DMS114 treated with DMSO at 0.1 percent for 48 hours (cell line): ENCODE data around the gene KMT2B.
A peak's percentile ranks its signal among the peaks of the same experiment; 100 is the strongest.
"Not testable (repeated sequence)": the region's sequence is repeated elsewhere in the genome, so short reads cannot be mapped to it uniquely, and the experiment has no call there.

Experiments
- DNase-seq: peaks from one replicate; lab custom pipeline; 2025; ENCODE audit not compliant: unreplicated experiment; lab: John Stamatoyannopoulos, UW

Gene KMT2B, protein sequence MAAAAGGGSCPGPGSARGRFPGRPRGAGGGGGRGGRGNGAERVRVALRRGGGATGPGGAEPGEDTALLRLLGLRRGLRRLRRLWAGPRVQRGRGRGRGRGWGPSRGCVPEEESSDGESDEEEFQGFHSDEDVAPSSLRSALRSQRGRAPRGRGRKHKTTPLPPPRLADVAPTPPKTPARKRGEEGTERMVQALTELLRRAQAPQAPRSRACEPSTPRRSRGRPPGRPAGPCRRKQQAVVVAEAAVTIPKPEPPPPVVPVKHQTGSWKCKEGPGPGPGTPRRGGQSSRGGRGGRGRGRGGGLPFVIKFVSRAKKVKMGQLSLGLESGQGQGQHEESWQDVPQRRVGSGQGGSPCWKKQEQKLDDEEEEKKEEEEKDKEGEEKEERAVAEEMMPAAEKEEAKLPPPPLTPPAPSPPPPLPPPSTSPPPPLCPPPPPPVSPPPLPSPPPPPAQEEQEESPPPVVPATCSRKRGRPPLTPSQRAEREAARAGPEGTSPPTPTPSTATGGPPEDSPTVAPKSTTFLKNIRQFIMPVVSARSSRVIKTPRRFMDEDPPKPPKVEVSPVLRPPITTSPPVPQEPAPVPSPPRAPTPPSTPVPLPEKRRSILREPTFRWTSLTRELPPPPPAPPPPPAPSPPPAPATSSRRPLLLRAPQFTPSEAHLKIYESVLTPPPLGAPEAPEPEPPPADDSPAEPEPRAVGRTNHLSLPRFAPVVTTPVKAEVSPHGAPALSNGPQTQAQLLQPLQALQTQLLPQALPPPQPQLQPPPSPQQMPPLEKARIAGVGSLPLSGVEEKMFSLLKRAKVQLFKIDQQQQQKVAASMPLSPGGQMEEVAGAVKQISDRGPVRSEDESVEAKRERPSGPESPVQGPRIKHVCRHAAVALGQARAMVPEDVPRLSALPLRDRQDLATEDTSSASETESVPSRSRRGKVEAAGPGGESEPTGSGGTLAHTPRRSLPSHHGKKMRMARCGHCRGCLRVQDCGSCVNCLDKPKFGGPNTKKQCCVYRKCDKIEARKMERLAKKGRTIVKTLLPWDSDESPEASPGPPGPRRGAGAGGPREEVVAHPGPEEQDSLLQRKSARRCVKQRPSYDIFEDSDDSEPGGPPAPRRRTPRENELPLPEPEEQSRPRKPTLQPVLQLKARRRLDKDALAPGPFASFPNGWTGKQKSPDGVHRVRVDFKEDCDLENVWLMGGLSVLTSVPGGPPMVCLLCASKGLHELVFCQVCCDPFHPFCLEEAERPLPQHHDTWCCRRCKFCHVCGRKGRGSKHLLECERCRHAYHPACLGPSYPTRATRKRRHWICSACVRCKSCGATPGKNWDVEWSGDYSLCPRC (N-terminal part only)

DNA sequence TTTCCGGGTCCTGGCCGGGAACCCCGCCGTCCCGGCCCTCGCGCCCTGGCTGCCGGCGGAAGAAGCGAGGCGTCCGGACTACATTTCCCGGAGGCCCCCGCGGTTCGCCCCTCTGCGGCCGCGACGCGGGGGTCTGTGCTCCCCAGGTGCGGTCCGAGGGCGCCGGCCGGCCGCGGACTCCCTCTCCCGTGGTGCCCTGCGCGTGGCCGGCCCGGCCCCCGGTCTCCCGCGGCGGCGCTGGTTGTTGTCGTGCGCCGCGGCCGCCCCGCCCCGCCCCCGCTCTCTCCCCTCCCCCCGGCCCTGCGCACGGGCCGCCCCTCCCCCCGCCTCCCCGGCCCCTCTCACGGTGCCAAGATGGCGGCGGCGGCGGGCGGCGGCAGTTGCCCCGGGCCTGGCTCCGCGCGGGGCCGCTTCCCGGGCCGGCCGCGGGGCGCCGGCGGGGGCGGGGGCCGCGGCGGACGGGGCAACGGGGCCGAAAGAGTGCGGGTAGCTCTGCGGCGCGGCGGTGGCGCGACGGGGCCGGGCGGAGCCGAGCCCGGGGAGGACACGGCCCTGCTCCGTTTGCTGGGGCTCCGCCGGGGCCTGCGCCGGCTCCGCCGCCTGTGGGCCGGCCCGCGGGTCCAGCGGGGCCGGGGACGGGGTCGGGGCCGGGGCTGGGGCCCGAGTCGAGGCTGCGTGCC is at the start of gene KMT2B:
Gene KMT2B, plus strand, starts transcription at position 339 of the 680 bp plus-strand sequence. Its CDS starts 16 bp downstream, at position 355.
- peak; percentile 91 for DNase-seq

DNA sequence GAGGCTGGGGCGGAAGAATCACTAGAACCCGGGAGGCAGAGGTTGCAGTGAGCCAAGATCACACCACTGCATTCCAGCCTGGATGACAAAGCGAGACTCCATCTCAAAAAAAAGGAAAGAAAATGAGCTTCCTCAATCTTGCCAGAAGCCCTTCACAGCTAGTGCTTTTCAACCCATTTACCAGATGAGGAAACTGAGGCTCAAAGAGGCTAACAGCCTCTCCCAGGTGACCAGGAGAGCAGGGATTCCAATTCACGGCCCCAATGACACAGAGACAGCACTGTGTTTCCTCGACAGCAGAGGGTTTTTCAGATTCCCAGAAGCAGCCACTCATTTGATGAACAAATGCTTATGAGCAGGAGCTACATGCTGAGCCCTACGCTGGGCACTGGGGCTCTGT is 48.2 kb upstream of the KMT2B start:
- no peak for DNase-seq

DNA sequence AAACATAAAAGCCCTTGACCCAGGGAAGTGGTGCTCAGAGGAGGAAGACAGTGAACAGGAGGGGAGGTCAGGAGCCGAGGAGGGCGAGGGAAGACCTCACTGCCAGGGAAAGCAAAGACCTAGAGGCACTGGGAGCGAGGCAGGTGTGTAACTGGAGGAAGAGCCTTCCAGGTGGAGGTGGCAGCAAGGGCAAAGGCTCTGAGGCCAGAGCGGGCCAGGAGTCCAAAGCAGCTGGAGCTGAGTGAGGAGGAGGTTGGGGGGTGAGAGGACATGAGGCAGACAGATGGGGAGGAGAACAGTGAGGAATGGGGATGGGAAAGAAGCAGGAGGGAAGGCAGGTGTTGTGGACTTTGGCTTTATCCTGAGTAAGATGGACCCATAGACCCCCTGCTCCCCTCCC is 47.8 kb upstream of the KMT2B start:
- DNase-seq, result no peak

- no peak for DNase-seq
Measured at GRCh38 chr19:35670686-35671085, 47.1 kb upstream of the KMT2B start.

DNA sequence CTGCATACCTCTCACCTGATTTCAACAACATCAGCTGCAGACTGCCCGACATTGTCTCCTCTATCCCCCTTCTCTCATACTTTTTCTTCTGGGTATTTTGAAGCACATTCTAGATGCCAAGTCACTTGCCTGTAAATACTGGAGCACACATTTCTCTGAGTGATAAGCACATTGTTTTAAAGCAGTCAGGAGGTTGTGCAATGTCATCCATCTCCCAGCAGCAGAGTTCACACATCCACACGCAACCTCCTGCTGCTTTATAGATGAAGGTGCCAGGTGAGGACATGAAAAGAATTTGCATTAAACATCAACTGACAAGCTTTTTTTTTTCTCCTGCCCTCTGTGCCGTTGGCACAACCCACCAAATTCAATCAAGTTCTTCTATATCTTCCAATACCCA is 46.0 kb upstream of the KMT2B start:
- DNase-seq, result no peak

DNA sequence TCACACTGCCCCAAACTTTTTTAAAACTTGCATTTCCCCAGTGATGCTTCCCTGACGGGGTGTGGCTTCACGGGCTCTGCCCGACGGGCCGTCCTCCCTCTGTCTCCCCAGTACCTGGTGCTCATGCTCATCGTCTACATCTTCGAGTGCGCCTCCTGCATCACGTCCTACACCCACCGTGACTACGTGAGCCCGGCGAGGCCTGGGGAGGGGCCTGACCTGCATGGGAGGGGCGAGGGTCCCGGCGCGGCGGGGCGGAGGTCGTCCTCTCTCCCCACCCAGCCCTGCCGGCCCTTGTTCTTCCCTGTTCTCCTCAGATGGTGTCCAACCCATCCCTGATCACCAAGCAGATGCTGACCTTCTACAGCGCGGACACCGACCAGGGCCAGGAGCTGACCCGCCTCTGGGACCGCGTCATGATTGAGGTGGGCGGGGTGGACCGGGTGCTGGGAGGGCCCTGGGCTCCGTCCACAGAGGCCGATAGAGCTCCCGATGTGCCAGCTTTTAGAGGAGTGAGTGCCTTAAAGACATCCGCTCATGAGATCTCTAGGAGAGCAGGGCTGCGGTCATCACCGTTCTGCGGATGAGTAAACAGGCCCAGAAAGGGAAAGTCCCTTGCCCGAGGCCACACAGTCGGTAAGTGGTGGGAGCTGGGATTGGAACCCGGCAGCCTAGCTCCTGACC is 44.5 kb upstream of the KMT2B start:
- DNase-seq, result peak; percentile 34

DNA sequence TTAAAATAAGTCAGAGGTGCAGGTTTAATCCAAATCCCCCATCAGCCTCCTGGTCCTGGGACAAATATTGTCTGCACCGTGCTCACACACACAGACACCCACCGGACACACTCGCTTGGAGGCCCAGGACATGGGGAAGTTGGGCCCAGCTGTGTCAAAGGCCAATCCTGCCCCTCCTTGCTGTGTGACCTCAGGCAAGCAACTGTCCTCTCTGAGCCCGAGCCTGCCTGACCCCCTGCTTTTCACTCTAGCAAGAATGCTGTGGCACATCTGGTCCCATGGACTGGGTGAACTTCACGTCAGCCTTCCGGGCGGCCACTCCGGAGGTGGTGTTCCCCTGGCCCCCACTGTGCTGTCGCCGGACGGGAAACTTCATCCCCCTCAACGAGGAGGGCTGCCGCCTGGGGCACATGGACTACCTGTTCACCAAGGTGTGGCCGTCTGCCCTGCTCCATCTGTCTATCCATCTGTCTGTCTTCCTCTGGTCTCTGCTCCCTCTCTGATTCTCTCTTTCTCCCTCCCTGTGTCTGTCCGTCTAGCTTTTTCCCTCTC is 42.1 kb upstream of the KMT2B start:
- DNase-seq, result no peak

- DNase-seq, result no peak
Measured at GRCh38 chr19:35689836-35690235, 28.0 kb upstream of the KMT2B start.

GRCh38 chr19:35691106-35691505 is 26.7 kb upstream of the KMT2B start:
- DNase-seq, result not testable (repeated sequence)

DNA sequence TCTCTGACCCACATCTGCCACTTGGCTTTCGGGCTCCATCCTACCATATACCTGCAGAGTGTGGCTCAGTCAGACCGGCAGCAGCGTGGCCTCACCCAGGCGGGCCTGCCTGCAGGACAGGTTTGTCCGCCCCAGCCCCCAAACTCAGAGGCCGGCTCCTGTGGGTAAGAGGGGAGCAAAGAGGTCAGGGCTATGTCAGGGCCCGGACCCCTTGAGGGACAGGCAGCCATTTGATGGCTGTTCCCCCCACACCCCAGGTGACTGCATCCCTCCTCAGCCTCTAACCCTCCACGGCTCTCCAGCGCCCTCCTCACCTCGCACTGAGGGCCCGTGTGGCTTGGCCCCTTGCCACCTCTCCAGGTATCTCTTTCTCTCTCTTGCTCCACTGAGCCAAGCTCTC is 25.8 kb upstream of the KMT2B start:
- no peak for DNase-seq

- no peak for DNase-seq
Measured at GRCh38 chr19:35693422-35693821, 24.4 kb upstream of the KMT2B start.

DNA sequence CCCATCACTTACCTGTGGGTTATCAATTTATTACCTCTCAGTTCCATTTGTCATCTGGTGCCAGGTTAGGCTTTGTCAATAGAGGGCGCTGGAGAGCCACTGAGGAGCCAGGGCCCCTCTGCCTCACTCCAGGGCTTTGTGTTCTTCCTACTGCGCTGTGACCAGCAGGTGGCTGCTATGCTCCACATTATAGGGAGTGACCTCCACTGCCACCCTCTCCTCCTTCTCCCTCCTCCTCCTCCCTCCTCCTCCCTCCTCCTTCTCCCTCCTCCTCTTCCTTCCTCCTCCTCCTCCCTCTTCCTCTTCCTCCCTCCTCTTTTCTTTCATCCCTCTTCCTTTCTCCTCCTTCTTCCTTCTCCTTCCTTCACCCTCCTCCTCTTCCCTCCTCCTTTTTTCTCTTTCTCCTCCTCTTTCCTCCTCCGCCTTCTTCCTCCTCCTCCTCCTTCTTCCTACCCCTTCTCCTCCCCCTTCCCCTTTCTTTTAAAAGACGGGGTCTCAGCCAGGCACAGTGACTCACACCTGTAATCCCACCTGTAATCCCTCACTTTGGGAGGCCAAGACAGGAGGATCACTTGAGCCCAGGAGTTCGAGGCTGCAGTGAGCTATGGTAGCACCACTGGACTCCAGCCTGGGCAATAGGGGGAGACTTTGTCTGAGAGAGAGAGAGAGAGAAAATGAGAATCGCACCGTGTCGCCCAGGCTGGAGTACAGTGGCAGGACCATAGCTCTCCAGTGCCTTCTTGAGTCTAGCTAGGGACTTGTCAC is 23.8 kb upstream of the KMT2B start:
- peak; percentile 83 for DNase-seq

DNA sequence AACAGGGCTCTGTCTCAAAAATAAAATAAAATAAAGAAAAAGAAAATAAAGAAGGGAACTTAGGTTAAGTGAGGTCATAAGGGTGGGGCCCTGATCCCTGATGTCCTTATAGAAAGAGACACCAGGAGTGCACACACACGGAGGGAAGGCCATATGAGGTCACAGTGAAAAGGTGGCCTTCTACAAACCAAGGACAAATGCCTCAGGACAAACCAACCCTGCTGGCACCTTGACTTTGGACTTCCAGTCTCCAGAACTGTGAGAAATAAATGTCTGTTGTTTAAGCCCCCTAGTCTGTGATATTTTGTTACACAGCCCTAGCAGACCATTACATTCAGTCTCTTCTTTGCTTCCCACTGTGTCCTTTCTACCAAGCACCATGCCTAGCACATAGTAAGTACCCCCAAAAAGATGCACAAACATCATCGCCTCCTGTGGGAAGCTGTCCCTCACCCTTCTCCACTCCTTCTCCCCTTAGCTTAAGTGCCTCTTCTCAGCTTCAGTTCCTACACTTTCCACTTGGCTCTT is 21.8 kb upstream of the KMT2B start:
- DNase-seq, result no peak

GRCh38 chr19:35696835-35697234 is 21.0 kb upstream of the KMT2B start:
- no peak for DNase-seq

DNA sequence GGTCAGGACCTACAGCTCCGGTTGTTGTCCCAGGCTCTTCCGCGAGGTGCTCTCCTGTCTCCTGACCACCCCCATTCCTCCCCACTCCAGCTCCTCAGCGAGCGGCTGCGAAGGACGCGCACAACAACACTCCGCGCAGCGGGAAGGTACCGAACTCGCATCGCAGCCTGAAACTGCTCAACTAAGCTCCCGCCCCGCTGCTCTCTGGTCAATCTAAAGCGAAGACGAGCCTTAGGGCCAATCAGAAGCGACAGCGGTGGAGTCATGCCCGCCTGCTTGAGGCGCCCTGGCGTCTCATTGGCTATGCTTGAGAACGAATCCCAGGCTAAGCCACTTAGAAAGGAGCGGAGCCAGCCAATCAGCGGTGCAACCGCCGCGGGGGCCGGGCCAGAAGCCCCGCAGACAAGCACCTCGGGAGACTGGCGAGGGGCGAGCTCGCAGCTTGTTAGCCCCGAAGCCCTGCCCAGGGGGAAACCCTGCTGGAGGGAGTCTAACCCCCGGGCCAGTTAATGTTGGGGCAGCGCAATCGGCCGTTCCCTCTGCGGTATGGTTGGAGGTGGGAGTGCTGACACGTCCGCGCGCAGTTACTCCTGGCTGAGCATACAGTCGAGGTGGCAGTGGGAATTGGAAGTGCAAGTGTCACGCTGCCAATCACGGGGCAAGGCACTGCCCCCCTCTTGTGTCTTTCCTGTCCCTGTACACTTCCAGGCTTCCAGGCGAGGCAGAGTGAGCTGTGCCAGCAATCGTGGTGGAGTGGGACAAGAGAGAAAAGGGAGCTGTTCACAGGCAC is 15.4 kb upstream of the KMT2B start:
- peak; percentile 99 for DNase-seq

GRCh38 chr19:35703343-35703742 is 14.5 kb upstream of the KMT2B start:
- DNase-seq, result no peak

DNA sequence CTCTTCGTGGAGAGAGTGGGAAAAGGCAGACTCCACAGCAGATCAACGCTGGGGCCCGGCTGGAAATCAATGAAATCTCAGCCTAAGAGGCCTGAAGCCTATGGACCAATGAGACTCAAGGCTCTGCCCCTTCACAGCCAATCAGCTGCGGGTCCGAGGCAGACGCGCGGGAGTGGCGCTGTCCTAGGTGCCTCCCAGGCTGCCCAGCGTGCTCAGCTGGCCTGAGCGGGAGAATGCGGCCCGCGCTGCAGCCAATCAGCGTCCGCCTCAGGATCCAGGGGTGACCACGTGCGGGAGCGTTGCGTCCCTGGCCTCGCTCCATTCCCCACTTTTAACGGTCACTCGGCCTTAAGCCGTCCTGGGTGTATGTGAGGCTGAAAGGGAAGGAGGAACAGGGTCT is 13.6 kb upstream of the KMT2B start, which contains the start of gene ZBTB32:
Gene ZBTB32, plus strand, starts transcription at position 341 of the 400 bp plus-strand sequence. CDS start 10,069 bp downstream, outside the sequence.
- DNase-seq, result no peak

- DNase-seq, result no peak
Measured at GRCh38 chr19:35708391-35708790, 9.4 kb upstream of the KMT2B start.
